ENCODE measurements around the gene TMEM150C.
"Not testable (repeated sequence)": the region's sequence is repeated elsewhere in the genome, so short reads cannot be mapped to it uniquely, and the experiment has no call there.

TMEM150C gene

DNA sequence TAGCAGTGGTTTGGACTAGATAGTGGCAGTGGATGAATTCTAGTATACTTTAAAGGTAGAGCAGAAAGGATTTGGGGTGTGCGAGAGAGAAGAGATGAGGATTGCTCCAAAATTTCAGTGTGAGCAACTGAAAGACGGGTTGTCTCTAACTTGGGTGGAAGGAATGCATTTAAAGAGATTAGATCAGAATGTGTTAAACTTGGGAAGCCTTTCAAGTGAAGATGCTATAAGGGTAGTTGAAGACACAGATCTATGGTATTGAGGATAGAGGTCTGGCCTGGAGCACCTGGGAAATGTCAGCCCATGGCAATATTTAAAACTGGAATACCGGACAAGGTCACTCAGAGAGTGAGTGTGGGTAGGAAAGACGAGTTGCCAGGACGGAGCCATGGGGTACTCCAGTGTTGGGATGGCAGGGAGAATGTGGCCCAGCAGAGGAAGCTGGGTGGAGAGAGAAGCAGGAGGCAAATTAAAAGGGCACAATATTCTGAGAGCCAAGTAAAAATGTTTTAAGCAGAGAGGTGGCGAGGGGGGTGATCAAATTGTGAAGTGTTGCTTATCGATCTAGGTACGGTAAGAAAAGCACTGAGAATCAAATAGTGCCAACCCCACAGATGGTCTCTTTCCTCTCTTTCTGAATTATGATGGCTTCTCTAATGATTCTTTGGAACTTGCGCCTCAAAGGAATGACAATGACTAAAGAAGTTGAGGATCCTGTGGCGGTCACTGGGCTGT, 80.8 kb downstream of the TMEM150C start:
- H3K4me3 ChIP-seq (ENCODE audit: low read length): no peak overlapping the region
- TF ChIP-seq, protein P1, sequence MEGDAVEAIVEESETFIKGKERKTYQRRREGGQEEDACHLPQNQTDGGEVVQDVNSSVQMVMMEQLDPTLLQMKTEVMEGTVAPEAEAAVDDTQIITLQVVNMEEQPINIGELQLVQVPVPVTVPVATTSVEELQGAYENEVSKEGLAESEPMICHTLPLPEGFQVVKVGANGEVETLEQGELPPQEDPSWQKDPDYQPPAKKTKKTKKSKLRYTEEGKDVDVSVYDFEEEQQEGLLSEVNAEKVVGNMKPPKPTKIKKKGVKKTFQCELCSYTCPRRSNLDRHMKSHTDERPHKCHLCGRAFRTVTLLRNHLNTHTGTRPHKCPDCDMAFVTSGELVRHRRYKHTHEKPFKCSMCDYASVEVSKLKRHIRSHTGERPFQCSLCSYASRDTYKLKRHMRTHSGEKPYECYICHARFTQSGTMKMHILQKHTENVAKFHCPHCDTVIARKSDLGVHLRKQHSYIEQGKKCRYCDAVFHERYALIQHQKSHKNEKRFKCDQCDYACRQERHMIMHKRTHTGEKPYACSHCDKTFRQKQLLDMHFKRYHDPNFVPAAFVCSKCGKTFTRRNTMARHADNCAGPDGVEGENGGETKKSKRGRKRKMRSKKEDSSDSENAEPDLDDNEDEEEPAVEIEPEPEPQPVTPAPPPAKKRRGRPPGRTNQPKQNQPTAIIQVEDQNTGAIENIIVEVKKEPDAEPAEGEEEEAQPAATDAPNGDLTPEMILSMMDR (IDR thresholded peaks at IDR 0.05; ENCODE audit: insufficient read depth, low read depth, low read length, missing control alignments): no peak
- DNase-seq (ENCODE audit: low read depth): no peak

DNA sequence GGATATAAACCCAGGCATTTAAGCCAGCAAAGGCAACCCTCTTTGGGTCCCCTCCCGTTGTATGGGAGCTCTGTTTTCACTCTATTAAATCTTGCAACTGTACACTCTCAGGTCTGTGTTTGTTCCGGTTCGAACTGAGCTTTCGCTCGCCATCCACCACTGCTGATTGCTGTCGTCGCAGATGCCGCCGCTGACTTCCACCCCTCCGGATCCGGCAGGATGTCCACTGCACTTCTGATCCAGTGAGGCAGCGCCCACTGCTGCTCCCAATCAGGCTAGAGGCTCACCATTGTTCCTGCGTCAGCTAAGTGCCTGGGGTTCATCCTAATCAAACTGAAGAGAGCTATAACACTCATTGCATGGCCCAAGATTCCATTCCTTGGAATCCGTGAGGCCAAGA, 82.2 kb downstream of the TMEM150C start:
- no peak for DNase-seq (ENCODE audit: low read depth)
- TF ChIP-seq, protein P1 (IDR thresholded peaks at IDR 0.05; ENCODE audit: insufficient read depth, low read depth, low read length, missing control alignments): no peak
- no peak overlapping the region for H3K4me3 ChIP-seq (ENCODE audit: low read length)

DNA sequence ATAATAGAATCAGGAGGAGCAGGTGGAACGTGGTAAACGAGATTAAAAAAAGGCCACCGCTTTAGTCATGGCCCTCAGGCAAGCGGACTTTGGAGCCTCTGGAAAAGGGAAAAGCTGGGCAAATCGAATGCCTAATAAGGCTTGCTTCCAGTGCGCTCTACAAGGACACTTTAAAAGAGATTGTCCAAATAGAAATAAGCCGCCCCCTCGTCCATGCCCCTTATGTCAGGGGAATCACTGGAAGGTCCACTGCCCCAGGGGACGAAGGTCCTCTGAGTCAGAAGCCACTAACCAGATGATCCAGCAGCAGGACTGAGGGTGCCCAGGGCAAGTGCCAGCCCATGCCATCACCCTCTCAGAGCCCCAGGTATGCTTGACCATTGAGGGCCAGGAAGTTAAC, 84.3 kb downstream of the TMEM150C start:
- peak; percentile 17 for DNase-seq (ENCODE audit: low read depth)

DNA sequence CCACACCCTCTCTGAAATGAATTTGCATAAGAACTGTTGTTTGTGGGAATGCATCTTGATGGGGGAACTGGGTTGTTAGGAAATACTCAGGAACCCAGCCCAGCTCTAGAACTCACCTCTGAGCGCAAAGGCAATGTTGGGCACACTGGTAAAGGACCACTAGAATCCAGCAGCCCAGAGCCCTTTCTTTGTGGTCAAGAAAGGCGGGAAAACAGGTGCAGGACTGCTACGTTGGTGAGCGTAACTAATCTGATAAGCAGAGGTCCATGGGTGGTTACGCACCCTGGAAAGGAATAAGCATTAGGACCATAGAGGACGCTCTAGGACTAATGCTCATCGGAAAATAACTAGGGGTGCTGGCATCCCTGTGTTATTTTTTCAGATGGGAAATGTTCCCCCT, 85.9 kb downstream of the TMEM150C start:
- H3K4me3 ChIP-seq (ENCODE audit: low read length); DNase-seq (ENCODE audit: low read depth): not testable (repeated sequence)

More for the DNA sequence above, 84.3 kb downstream of the TMEM150C start:
- H3K4me3 ChIP-seq (ENCODE audit: low read length): not testable (repeated sequence)

DNA sequence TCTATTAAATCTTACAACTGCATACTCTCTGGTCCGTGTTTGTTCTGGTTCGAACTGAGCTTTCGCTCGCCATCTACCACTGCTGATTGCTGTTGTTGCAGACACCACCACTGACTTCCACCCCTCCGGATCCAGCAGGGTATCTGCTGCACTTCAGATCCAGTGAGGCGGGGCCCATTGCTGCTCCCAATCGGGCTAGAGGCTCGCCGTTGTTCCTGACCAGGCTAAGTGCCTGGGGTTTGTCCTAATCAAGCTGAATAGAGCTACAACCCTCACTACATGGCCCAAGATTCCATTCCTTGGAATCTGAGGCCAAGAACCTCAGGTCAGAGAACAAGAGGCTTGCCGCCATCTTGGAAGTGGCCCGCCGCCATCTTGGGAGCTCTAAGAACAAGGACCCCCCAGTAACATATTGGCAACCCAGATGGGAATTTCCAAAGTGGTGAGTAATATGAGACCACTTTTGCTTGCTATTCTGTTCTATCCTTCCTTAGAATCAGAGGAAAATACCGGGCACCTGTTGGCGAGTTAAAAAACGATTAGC, 88.1 kb downstream of the TMEM150C start:
- no peak for DNase-seq (ENCODE audit: low read depth)
- no peak overlapping the region for H3K4me3 ChIP-seq (ENCODE audit: low read length)
- TF ChIP-seq, protein P1 (IDR thresholded peaks at IDR 0.05; ENCODE audit: insufficient read depth, low read depth, low read length, missing control alignments): no peak

DNA sequence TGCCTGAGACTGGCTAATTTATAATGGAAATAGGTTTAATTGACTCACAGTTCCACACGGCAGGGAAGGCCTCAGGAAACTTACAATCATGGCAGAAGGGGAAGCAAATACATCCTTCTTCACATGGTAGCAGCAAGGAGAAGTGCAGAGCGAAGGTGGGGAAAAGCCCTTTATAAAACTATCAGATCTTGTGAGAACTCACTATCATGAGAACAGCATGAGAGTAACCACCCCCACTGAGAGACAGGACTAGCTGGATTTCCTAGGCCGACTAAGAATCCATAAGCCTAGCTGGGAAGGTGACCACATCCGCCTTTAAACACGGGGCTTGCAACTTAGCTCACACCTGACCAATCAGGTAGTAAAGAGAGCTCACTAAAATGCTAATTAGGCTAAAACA, 88.7 kb downstream of the TMEM150C start:
- not testable (repeated sequence) for H3K4me3 ChIP-seq (ENCODE audit: low read length)
- peak; percentile 53 for DNase-seq (ENCODE audit: low read depth)

DNA sequence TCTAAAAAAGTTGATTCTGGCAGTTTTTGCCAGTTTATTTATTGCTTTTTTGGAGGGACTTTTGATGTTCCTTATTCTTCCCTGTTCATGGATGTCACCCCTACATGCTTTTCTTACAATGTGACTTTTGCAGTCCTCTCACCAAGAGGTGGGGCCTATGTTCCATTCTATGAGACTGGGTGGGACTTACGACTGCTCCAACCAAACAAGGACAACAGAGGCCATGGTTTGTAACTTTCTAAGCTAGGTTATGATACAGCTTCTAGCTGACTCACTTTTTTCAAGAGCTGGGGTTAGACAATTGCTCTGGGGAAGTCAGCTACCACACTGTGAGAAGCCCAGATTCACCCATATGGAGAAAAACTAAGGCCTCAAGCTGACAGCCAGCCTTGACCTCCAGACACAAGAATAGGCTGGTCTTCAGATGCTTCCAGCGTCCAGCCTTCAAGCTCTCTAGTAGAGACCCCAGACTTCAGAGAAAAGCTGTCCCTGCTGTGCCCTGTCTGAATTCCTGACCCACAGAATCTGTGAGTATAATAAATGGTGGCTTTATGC, 91.9 kb downstream of the TMEM150C start:
- TF ChIP-seq, protein P1 (IDR thresholded peaks at IDR 0.05; ENCODE audit: insufficient read depth, low read depth, low read length, missing control alignments): no peak
- no peak overlapping the region for H3K4me3 ChIP-seq (ENCODE audit: low read length)
- DNase-seq (ENCODE audit: low read depth): peak; percentile 34

DNA sequence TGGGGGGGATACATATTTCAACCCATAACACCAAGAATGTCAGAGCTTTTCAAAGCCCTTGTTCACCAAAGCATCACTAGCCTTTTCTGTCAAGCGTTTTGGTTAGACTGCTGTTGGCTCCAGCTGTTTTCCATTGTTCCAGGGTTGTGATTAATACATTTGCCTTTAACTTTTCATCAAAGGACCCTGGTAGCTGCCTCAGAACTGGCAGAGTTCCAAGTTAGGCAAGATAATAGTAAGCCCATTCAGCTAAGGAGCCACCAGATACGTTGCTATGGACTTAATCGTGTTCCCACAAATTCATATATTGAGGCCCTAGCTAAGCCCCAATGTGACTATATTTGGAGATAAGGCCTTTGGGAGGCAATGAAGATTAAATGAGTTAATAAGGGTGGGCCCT, 94.3 kb downstream of the TMEM150C start:
- TF ChIP-seq, protein P1 (IDR thresholded peaks at IDR 0.05; ENCODE audit: insufficient read depth, low read depth, low read length, missing control alignments): no peak
- DNase-seq (ENCODE audit: low read depth): peak; percentile 30
- no peak overlapping the region for H3K4me3 ChIP-seq (ENCODE audit: low read length)

Data from epithelial cell of esophagus (primary cell).